Measurements from ENCODE around the gene MME. TPM values are rescaled to one million over a fixed set of nuclear protein-coding genes. Genes with fewer than 3 reads are reported as not detected.

Gene MME
- total and polyA plus RNA-seq, 2 of the 8 experiments (the other 6 are each of a cell fraction or from before 2014, with no cell fraction given): 5.0 to 39.6 TPM

DNA sequence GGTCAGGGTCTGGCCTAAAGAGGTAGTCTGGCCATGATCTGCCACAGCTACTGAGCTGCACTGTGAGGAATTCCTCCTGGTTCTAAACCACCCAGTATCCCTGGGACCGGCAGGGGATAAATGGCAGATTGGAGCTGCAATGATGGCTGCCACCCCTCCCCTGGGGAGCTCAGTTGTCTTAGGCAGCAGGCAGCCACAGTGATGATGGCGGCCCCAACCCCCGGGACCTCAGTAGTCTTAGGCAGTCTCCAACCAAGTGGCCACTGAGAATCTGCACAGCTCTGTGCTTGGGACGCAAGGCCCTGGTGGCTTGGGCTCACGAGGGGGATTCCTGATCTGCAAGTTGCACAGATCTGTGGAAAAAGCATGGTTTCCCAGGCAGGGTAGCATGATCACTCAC, 145.3 kb downstream of the MME start (continued):
- TF ChIP-seq, protein P1, sequence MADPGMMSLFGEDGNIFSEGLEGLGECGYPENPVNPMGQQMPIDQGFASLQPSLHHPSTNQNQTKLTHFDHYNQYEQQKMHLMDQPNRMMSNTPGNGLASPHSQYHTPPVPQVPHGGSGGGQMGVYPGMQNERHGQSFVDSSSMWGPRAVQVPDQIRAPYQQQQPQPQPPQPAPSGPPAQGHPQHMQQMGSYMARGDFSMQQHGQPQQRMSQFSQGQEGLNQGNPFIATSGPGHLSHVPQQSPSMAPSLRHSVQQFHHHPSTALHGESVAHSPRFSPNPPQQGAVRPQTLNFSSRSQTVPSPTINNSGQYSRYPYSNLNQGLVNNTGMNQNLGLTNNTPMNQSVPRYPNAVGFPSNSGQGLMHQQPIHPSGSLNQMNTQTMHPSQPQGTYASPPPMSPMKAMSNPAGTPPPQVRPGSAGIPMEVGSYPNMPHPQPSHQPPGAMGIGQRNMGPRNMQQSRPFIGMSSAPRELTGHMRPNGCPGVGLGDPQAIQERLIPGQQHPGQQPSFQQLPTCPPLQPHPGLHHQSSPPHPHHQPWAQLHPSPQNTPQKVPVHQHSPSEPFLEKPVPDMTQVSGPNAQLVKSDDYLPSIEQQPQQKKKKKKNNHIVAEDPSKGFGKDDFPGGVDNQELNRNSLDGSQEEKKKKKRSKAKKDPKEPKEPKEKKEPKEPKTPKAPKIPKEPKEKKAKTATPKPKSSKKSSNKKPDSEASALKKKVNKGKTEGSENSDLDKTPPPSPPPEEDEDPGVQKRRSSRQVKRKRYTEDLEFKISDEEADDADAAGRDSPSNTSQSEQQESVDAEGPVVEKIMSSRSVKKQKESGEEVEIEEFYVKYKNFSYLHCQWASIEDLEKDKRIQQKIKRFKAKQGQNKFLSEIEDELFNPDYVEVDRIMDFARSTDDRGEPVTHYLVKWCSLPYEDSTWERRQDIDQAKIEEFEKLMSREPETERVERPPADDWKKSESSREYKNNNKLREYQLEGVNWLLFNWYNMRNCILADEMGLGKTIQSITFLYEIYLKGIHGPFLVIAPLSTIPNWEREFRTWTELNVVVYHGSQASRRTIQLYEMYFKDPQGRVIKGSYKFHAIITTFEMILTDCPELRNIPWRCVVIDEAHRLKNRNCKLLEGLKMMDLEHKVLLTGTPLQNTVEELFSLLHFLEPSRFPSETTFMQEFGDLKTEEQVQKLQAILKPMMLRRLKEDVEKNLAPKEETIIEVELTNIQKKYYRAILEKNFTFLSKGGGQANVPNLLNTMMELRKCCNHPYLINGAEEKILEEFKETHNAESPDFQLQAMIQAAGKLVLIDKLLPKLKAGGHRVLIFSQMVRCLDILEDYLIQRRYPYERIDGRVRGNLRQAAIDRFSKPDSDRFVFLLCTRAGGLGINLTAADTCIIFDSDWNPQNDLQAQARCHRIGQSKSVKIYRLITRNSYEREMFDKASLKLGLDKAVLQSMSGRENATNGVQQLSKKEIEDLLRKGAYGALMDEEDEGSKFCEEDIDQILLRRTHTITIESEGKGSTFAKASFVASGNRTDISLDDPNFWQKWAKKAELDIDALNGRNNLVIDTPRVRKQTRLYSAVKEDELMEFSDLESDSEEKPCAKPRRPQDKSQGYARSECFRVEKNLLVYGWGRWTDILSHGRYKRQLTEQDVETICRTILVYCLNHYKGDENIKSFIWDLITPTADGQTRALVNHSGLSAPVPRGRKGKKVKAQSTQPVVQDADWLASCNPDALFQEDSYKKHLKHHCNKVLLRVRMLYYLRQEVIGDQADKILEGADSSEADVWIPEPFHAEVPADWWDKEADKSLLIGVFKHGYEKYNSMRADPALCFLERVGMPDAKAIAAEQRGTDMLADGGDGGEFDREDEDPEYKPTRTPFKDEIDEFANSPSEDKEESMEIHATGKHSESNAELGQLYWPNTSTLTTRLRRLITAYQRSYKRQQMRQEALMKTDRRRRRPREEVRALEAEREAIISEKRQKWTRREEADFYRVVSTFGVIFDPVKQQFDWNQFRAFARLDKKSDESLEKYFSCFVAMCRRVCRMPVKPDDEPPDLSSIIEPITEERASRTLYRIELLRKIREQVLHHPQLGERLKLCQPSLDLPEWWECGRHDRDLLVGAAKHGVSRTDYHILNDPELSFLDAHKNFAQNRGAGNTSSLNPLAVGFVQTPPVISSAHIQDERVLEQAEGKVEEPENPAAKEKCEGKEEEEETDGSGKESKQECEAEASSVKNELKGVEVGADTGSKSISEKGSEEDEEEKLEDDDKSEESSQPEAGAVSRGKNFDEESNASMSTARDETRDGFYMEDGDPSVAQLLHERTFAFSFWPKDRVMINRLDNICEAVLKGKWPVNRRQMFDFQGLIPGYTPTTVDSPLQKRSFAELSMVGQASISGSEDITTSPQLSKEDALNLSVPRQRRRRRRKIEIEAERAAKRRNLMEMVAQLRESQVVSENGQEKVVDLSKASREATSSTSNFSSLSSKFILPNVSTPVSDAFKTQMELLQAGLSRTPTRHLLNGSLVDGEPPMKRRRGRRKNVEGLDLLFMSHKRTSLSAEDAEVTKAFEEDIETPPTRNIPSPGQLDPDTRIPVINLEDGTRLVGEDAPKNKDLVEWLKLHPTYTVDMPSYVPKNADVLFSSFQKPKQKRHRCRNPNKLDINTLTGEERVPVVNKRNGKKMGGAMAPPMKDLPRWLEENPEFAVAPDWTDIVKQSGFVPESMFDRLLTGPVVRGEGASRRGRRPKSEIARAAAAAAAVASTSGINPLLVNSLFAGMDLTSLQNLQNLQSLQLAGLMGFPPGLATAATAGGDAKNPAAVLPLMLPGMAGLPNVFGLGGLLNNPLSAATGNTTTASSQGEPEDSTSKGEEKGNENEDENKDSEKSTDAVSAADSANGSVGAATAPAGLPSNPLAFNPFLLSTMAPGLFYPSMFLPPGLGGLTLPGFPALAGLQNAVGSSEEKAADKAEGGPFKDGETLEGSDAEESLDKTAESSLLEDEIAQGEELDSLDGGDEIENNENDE (IDR thresholded peaks at IDR 0.05; ENCODE audit: insufficient replicate concordance, low read length): no peak
- TF ChIP-seq KDM5A (IDR thresholded peaks at IDR 0.05; ENCODE audit: low read length) (no peak), CREB1 (IDR thresholded peaks at IDR 0.05) (no peak), CTBP2 (IDR thresholded peaks at IDR 0.05; ENCODE audit: borderline replicate concordance, insufficient read depth, insufficient read length, low read length) (no peak)

Data from H1 (cell line).